Measurements from ENCODE around the gene DNAH7. TPM values are rescaled to one million over a fixed set of nuclear protein-coding genes. Genes with fewer than 3 reads are reported as not detected.
A peak's percentile ranks its signal among the peaks of the same experiment; 100 is the strongest.

The DNAH7 gene
- total RNA-seq, 1 experiment from 2014 or later: 0.09 TPM

DNA sequence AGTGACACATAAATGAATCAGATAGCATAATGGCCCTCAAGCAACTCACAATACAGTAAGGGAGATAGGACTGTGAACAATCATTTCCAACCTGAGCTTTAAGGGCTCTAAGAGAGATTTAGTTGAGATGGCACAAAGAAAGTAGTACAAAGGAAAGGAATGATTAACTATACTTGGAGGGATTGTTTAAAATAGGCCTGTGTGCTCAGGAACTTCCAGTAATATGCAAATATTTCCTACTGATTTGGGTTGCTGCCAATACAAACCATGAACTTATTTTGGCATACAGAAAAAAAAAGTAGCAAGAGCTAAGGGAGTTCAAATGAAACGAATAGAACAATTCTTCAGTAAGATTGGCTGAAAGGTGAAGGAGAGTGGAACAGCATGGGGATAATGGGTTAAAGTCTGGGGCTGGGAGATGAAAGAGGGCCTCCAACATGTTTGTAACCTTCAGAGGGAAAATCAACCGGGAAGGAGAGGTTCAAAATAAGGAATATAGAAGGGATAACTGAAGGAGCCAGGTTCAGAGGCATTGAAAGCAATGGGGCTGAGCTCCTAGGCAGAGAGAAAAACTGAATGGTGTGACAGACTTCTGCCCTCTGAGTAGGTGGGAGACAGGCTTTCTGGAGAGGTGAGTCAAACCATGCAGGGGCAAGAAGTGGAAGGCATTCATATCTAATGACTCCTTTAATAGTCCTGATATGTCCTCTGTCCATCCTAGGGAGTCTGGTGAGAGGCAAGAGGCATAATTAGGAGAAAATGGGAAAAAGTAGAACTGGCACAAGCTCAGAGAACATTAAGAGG, 83.5 kb downstream of the DNAH7 start:
- H4K91ac ChIP-seq (ENCODE audit: insufficient read length, low read depth, low read length): no peak overlapping the region
- H2AFZ ChIP-seq (ENCODE audit: low read length): peak overlapping the region; percentile 48
- H3K4me1 ChIP-seq (ENCODE audit: insufficient read depth, low read length): no peaks in the 10 kb centered on the region
- H3K4ac ChIP-seq (ENCODE audit: low read depth, low read length): no peak overlapping the region
- H3K23ac ChIP-seq (ENCODE audit: insufficient read length, low read depth, low read length): no peak overlapping the region
- no peaks in the 10 kb centered on the region for H3K27me3 ChIP-seq (ENCODE audit: insufficient read depth, low read length)
- H3K27ac ChIP-seq (ENCODE audit: insufficient read length, low read depth, low read length): no peak overlapping the region
- no peak overlapping the region for H3K14ac ChIP-seq (ENCODE audit: insufficient read depth, low read length)
- TF ChIP-seq, protein P1, sequence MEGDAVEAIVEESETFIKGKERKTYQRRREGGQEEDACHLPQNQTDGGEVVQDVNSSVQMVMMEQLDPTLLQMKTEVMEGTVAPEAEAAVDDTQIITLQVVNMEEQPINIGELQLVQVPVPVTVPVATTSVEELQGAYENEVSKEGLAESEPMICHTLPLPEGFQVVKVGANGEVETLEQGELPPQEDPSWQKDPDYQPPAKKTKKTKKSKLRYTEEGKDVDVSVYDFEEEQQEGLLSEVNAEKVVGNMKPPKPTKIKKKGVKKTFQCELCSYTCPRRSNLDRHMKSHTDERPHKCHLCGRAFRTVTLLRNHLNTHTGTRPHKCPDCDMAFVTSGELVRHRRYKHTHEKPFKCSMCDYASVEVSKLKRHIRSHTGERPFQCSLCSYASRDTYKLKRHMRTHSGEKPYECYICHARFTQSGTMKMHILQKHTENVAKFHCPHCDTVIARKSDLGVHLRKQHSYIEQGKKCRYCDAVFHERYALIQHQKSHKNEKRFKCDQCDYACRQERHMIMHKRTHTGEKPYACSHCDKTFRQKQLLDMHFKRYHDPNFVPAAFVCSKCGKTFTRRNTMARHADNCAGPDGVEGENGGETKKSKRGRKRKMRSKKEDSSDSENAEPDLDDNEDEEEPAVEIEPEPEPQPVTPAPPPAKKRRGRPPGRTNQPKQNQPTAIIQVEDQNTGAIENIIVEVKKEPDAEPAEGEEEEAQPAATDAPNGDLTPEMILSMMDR (conservative IDR thresholded peaks at IDR 0.05): no peak
- no peak for DNase-seq
- H2BK120ac ChIP-seq (ENCODE audit: low read depth, low read length, poor library complexity, severe bottlenecking): no peak overlapping the region
- H3K18ac ChIP-seq (ENCODE audit: insufficient read length, low read depth, low read length): no peak overlapping the region
- H3K56ac ChIP-seq (ENCODE audit: insufficient read length, low read depth, low read length): no peak overlapping the region
- H3K9ac ChIP-seq (ENCODE audit: extremely low read depth, insufficient read length, low read length): no peak overlapping the region
- no peak overlapping the region for H3K4me2 ChIP-seq (ENCODE audit: insufficient read depth, insufficient read length, low read length)
- no peak overlapping the region for H4K5ac ChIP-seq (ENCODE audit: insufficient read length, low read depth, low read length)
- WGBS (ENCODE audit: extremely low coverage, insufficient read length, low lambda C conversion rate): no CpG with 5 or more reads among the region's 2 CpGs
- H2BK12ac ChIP-seq (ENCODE audit: insufficient read length, low read depth, low read length): no peak overlapping the region
- no peaks in the 10 kb centered on the region for H3K4me1 Mint-ChIP-seq
- H3K9me3 ChIP-seq (ENCODE audit: control insufficient read depth, low read depth, low read length): no peaks in the 10 kb centered on the region
- H2BK15ac ChIP-seq (ENCODE audit: low read depth, low read length): no peak overlapping the region
- no peaks in the 10 kb centered on the region for H3K27me3 Mint-ChIP-seq (ENCODE audit: low read depth)
- H2BK5ac ChIP-seq (ENCODE audit: insufficient read length, low read length): no peak overlapping the region
- no peaks in the 10 kb centered on the region for H4K20me1 ChIP-seq (ENCODE audit: control insufficient read depth, insufficient read depth, insufficient read length)
- peaks cover 0 to 3% of the 10 kb centered on the region in 2 experiments; a peak in 3 of 5 replicates for H3K9me3 Mint-ChIP-seq
- H2BK20ac ChIP-seq (ENCODE audit: low read depth, low read length, poor library complexity, severe bottlenecking): no peak overlapping the region
- no peaks in the 10 kb centered on the region for H3K79me1 ChIP-seq (ENCODE audit: insufficient read depth, low read depth, low read length, poor library complexity, severe bottlenecking)
- no peak overlapping the region; a peak in 2 of 7 replicates for H3K27ac Mint-ChIP-seq
- no peak overlapping the region for H2AK5ac ChIP-seq (ENCODE audit: insufficient read length, low read length)
- no peaks in the 10 kb centered on the region for H3K79me2 ChIP-seq (ENCODE audit: insufficient read depth, low read length)
- H3K4me3 Mint-ChIP-seq: no peak overlapping the region
- no peak overlapping the region for H4K8ac ChIP-seq (replicated peaks; ENCODE audit: insufficient read length, low read depth, low read length)
- peaks cover 0 to 3% (median 2%) of the 10 kb centered on the region in 3 experiments; a peak in 4 of 7 replicates for H3K36me3 Mint-ChIP-seq (ENCODE audit: insufficient read depth in 1 of 3, low read depth in 3 of 3)
- no peaks in the 10 kb centered on the region for H3K23me2 ChIP-seq (ENCODE audit: insufficient read length, low read depth, low read length, poor library complexity, severe bottlenecking)
- no peak overlapping the region for H3T11ph ChIP-seq (ENCODE audit: low read length)

Measured in H9 (cell line).